BJ (cell line): ENCODE measurements around the gene ZNF622. TPM values are rescaled to one million over a fixed set of nuclear protein-coding genes. Genes with fewer than 3 reads are reported as not detected.

Experiments
- CTCF ChIA-PET: fragments of 350-600 bp; formaldehyde crosslinking; extraction: SDS; loops from one replicate; lab custom pipeline; 2021; ENCODE audit warnings: antibody characterized with exemption, inconsistent platforms; lab: Yijun Ruan, JAX
- POLR2A ChIA-PET: fragments of 300-600 bp; sonication (Branson Sonifier 250); formaldehyde crosslinking; extraction: SDS; loops from one replicate; lab custom pipeline; 2021; ENCODE audit warnings: antibody characterized with exemption; lab: Charles Lee
- DNase-seq: peaks from one replicate; pipeline ENCODE4 v3.0.0-alpha.2; 2011; ENCODE audit warnings: low read depth
- H3K27me3 ChIP-seq: 2 replicates; pipeline ENCODE4 v1.6.0; 2011; ENCODE audit warnings: low read length; ENCODE audit not compliant: control insufficient read depth, insufficient read depth
- H3K36me3 ChIP-seq: 2 replicates; pipeline ENCODE4 v1.5.1; 2011; ENCODE audit warnings: low read length; ENCODE audit not compliant: control insufficient read depth, insufficient read depth
- H3K4me3 ChIP-seq: 2 replicates; pipeline ENCODE4 v1.5.1; 2011; ENCODE audit warnings: low read depth, mild to moderate bottlenecking, control low read depth, low read length
- polyA plus RNA-seq: library from polyadenylated mRNA; depleted of rRNA; stranded (reverse); fragments of >200 nt; gene quantifications from 2 replicates; pipeline ENCODE4 v1.2.3, GENCODE V29; 2011
- TF ChIP-seq, protein P1 (sequence below): IDR thresholded peaks from 2 replicates; pipeline ENCODE4 v1.5.1; 2011; ENCODE audit warnings: low read depth, mild to moderate bottlenecking, control low read depth, inconsistent platforms, low read length, moderate library complexity; ENCODE audit not compliant: insufficient read depth

The ZNF622 gene
- polyA plus RNA-seq, 1 experiment, result 16.9 TPM

DNA sequence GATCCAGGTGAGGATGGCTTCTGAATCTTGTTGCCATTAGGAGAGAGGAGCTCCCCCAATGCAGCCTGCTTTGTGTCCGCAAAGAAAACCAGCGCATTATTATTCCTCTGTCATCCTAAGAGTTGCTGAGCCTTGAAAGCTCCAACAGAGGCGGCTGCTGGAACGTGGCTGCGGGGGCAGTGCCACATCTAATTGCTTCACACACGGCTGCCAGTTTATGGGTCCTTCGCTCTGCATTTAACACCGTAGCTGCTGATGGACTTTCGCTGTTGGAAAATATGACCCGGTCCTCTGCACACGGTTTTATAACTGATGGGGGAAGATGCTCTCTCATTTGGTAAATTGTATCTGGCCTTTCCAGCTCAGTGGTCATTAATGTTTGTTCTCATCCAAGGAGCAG is 38.0 kb downstream of the ZNF622 start:
- ChIA-PET CTCF (interaction anchor here (1.1 to 1.8 kb wide), 2 partner anchors 10 to 28 kb away, joined by 5 read pairs; no protein-coding TSS in a partner anchor), POLR2A (no interaction called here)
- Histone ChIP-seq H3K36me3 (no peaks in the 10 kb centered on the region), H3K27me3 (no peaks in the 10 kb centered on the region), H3K4me3 (no peak overlapping the region)
- TF ChIP-seq, protein P1, sequence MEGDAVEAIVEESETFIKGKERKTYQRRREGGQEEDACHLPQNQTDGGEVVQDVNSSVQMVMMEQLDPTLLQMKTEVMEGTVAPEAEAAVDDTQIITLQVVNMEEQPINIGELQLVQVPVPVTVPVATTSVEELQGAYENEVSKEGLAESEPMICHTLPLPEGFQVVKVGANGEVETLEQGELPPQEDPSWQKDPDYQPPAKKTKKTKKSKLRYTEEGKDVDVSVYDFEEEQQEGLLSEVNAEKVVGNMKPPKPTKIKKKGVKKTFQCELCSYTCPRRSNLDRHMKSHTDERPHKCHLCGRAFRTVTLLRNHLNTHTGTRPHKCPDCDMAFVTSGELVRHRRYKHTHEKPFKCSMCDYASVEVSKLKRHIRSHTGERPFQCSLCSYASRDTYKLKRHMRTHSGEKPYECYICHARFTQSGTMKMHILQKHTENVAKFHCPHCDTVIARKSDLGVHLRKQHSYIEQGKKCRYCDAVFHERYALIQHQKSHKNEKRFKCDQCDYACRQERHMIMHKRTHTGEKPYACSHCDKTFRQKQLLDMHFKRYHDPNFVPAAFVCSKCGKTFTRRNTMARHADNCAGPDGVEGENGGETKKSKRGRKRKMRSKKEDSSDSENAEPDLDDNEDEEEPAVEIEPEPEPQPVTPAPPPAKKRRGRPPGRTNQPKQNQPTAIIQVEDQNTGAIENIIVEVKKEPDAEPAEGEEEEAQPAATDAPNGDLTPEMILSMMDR, result no peak
- no peak for DNase-seq

DNA sequence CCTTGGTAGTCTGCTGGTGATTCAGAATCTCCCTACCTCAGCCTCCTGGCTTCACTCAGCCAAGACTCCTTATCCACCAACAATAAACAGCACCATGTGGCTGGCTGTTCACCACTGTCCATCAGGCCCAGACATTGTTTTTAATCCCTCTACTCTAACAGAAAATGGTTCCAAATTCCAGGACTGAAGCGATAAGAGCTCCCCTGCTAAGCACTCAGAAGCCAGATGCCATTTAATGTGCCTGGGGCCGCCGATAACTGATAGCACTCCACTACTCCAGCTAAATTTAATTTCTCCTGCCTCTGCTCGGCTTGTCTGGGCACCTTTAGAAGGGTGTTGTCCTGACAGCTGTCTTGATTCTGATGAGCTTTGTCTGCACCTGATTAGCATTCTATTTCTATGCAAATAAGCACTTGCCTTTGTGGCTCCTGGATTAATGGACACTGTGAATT is 47.1 kb downstream of the ZNF622 start:
- no peak overlapping the region for H3K4me3 ChIP-seq
- POLR2A ChIA-PET, result no interaction called here
- H3K27me3 ChIP-seq, result no peaks in the 10 kb centered on the region
- TF ChIP-seq, protein P1, result no peak
- no peak for DNase-seq
- CTCF ChIA-PET, result interaction anchor here (0.5 kb wide), 1 partner anchor 256 kb away, joined by 3 read pairs; no protein-coding TSS in a partner anchor
- no peaks in the 10 kb centered on the region for H3K36me3 ChIP-seq

DNA sequence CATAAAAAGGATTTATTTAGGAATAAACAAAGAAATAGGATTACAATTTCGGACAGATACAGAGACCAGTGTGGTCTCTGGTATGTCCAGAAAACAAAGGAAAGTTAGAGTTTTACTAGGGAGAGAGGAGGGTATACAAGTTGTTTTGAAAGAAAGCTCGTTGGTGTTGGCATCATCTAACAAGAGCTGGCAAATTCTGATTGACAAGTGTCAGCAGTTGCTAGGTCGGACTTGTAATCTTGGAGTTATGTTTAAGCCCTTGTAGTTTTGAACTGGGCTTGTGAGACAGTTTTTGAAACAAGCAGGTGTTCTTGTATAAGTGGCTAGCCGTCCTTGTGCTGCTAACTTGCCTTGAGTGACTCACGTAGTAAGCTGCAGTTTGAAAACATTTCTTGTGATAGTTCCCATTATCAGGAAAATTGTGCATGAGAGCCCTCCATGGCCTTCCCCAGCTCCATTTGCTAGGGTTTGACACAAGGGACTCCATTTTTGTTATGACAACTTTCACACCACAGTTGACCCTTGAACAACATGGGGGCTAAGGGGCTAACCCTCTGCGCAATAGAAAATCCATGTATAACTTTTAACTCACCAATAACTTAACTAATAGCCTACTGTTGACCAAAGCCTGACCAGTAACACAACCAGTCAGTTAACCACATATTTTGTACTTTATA is 48.1 kb downstream of the ZNF622 start:
- no peaks in the 10 kb centered on the region for H3K36me3 ChIP-seq
- H3K27me3 ChIP-seq, result no peaks in the 10 kb centered on the region
- TF ChIP-seq, protein P1, result no peak
- no peak overlapping the region for H3K4me3 ChIP-seq
- CTCF ChIA-PET, result no interaction called here
- POLR2A ChIA-PET, result no interaction called here
- DNase-seq, result no peak

DNA sequence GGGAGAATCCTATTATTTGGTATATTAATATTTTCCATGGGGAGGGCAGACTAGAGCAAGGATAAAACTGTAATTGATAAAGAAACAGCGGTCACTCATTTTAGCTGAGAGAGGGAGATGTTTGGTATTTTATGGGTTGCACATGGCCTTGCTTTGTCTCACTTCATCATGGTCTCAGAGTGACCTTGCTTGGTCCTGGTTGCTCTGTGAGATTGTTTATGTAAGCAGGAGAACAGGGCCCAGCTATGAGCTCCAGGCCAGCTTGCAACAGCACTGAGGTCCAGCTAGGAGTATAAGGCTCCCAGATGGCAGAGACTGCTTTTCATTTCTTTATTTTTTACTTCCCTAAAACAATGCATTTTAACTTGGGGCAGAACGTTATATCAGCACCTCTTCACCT is 50.7 kb downstream of the ZNF622 start:
- TF ChIP-seq, protein P1, result no peak
- ChIA-PET CTCF (interaction anchor here (0.7 kb wide), 1 partner anchor 32 kb away, joined by 3 read pairs; no protein-coding TSS in a partner anchor), POLR2A (no interaction called here)
- no peak overlapping the region for H3K4me3 ChIP-seq
- H3K36me3 ChIP-seq, result no peaks in the 10 kb centered on the region
- DNase-seq, result no peak
- no peaks in the 10 kb centered on the region for H3K27me3 ChIP-seq

DNA sequence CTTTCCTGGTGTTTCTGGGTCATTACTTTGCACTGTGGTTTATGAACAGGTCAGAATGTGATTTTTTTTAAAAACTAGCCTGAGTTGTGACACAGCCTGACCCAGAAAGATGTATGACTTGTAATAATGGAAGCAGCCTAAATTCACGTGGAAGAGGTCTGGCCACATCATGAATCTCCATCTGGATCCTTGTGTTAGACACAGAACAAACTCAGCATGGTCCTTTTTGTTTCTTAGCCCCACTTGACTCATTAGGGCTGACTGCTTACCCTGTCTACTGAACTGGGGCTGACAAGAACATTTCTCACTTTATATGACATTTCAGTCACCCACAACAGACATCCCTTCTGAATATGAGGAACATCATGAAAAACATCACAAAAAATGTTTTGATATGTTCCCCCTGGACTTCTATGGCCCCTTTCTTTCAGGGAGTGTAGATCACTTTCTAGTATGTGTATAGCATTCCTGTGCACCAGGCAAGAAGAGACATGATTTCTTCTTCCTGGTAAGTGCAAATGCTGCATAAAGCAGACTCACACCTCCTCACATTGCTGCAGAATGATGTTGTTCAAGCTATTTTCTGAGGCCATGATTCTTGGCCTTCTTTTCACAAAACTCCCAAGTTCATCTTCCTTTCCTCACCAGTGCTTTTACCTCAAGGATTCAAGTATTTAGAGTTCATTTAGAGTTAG is 52.3 kb downstream of the ZNF622 start:
- CTCF ChIA-PET, result no interaction called here
- POLR2A ChIA-PET, result no interaction called here
- TF ChIP-seq, protein P1, result no peak
- no peak overlapping the region for H3K4me3 ChIP-seq
- DNase-seq, result no peak
- H3K36me3 ChIP-seq, result no peaks in the 10 kb centered on the region
- no peaks in the 10 kb centered on the region for H3K27me3 ChIP-seq
